RPMI8226 (cell line): Measurements from ENCODE around the gene DCLK3.

Experiments
- DNase-seq: peaks from one replicate; pipeline ENCODE4 v3.0.0-alpha.2; 2015

Gene DCLK3

DNA sequence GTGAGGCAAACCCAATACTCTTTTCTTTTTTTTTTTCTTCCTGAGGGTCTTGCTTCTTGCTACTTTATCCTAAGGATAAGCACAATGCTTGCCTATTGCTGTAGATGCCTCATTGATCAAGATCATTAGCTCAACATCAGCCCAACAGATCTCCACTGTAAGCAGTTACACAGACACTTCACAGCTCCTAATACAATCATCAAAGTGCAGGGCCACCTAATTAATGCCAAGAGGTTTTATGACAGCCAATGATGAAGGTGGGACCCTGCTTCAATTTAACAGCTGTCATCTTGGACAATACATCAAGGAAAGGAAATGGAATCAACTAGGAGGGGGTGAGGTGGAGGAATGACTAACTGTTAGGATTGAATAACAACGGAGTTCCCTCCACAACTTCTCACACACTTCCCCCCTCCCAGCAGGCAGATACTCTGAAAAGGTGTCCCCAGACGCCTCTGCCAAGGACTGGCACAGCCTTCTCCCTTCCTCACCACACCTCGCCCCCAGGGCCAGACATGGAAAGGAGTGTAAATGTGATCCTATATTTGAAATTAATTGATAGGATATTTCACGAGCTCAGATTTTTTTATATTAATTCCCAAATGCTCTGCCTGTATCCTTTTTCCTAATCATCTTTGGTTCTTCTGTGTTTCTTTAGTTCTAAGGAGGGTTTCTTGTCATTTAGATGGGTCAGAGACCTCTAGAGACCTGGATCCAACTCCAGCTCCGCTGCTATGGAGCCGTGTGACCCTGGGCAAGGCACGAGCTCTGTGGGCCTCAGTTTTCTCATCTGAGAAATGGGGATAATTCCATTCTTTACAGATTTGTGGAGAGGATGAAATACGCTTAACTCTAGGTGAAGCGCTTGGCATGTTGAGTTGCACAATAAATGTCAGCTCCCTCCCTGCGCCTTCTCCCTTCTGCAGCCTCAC is 1.2 kb downstream of the DCLK3 start:
- DNase-seq: no peak

GRCh38 chr3:36761779-36762178 is 2.6 kb downstream of the DCLK3 start:
- DNase-seq: no peak

- DNase-seq: no peak
These were observed 8.1 kb downstream of the DCLK3 start for GRCh38 chr3:36756269-36756668.

GRCh38 chr3:36751326-36751725 is 13.0 kb downstream of the DCLK3 start:
- DNase-seq: no peak

GRCh38 chr3:36750737-36751136 is 13.6 kb downstream of the DCLK3 start:
- no peak for DNase-seq

DNA sequence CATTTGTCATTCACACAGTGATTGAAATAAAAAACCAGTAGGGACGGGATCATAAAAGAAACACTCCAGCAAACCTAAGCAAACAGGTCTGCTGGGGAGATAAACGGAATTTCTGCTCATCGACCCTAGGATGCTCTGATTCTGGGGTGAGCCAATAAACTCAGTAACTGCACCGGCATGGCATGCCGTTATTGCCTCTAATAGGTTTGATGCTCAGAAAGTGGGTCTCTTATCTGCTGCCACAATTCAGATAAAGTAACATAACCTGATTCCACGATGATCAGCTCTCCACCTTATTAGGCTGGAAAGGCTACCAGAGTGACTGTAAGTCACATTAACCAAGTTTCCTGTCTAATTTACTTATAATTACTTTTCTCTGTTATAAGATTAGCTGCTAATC is 19.6 kb downstream of the DCLK3 start:
- no peak for DNase-seq

- no peak for DNase-seq
These were observed 20.5 kb downstream of the DCLK3 start for GRCh38 chr3:36743826-36744225.

- no peak for DNase-seq
These were observed 23.1 kb downstream of the DCLK3 start for GRCh38 chr3:36741285-36741684.

DNA sequence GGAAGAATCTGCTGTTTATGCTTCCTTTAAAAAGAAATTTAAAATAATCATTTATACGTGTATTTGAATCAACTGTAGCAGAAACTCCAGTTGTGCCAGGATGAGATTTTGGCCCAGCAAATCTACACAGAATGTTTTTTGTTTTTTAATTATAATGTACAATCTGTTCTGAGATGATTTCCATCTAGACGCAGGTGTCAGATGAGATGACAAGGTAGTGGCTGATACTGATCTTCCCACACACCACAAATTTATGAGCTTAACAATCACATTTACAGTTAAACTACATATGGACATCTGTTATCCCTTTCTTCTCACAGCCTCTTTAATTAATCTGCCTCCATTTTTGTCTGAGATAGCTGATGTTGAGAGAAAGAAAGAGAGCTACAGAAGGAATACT is 23.6 kb downstream of the DCLK3 start:
- no peak for DNase-seq

- DNase-seq: peak; percentile 15
These were observed 25.7 kb downstream of the DCLK3 start for GRCh38 chr3:36738702-36739101.

DNA sequence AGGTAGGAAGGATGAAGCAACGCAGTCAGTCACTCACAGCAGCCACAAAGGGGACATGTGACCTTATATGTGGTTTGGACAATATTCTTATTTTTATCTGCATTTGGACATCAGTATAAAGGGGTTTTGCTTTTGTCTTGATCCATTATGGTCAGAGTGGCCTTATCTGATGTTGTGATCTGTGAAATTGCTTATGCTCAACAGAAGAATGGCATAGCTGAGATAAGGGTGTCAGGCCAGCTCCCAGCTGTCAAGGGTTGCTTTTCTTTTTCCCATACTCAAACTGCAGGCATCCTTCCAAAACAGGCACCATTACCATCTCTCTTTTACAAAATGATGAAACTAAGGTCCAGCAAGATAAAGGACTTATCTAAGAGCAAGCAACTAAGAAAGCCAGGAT is 28.1 kb downstream of the DCLK3 start:
- DNase-seq: no peak

GRCh38 chr3:36734742-36735141 is 29.6 kb downstream of the DCLK3 start:
- DNase-seq: no peak

DNA sequence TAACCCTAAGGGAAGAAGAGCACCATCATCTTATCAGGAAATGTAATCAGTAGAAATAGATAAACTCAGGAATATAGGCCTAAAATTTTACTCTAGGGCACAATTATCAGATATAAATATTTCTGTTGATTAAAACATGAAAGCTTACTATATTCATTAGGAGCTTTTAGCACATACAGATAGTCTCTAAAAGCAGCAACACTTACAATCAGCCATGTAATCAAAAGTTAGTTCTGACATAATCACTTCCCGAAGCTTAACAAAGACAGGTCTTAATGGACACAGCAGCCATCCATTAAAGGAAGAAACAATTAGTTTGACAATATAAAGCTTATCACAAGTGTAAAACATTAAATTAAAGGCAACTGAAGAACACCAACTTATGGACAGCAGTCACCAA is 30.6 kb downstream of the DCLK3 start:
- DNase-seq: no peak

DNA sequence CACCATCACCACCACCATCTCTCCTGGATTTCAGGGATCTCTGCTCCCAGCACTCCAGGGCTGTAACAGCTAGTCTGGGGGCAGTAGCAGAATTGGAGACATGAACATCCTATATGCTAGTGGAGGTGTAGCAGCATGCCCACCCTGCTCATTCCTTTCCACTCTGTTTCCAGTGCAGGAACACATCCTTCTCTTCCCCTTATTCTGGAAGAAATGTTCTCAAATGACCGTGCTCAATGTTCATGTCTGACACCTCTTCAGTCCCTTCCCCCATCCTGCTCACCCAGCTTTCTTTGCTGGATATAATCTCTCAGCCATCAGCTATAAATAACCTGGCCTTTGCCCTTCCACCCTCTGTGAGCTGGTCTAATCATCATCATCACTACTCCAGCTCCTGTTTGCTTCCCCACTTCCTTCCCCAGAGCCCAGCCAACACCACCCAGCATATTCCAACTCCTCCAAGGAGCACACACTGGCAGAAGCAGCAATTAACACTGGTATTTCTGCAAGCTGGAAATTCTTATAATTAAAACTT is 31.1 kb downstream of the DCLK3 start:
- DNase-seq: no peak

DNA sequence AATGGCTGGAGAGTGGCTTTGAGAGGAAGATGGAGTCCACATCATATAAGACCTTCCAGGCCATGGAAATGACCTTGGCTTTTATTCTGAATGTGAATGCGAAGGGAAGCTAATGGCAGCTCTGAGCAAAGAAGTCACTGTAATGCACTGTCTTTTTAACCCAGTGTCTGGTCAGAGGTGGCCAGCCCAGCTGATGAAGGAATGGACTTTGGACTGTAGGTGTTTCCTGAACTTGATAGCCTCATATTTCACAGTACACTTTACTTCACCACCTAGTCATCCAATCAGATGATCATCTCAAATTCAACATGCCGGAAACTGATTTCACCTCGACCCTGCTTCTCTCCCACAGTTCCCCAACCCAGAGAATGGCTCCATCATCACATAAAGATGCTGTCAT is 33.4 kb downstream of the DCLK3 start:
- no peak for DNase-seq

GRCh38 chr3:36729204-36730056 is 34.9 kb downstream of the DCLK3 start:
- peak; percentile 28 for DNase-seq

GRCh38 chr3:36714343-36715086 is 49.8 kb downstream of the DCLK3 start:
- DNase-seq: no peak

- no peak for DNase-seq
These were observed 50.4 kb downstream of the DCLK3 start for GRCh38 chr3:36713904-36714303.

DNA sequence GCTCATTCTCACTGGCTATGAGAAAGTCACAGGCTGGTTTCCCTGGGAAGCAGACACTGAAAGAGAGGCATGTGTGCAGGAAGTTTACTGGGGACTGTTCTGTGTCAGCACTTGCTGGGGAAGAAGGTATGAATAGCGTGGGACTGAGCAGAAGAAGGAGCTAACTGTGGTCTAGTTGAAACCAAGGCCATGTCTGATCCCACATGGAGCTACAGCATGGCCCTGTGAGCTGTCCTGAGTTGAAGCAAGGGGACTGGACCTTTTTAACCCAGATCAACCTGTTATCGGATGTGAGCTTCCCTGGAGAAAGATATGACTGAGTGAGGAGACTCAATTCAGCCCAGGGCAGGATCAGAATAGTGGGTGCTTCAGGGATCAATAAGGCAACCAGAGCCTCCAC is 53.7 kb downstream of the DCLK3 start:
- DNase-seq: no peak

DNA sequence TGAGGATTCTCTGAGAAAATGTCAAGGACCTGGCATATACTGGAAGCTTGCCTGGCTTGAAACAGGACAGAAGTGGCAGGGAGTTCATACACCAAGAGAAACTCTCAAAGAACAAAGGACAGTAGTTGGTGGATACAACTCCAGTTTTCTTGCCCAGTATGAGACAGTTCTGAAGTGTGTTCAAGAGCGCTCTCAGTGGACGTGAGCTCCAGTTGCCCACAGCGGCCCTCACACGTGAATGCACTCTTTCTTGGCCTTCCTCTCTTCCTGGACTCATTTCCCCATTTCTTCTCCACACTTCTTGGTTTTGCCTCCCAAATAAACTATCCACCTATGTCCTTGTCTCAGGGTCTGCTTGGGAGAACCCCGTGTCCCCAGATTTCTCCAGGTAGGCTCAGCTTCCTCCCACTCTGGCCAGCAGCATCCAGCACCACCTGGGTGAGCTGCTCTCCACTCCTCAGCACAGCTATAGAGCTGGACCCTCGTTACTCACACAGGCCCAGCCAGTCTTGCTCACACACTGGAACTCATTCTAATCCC is 54.5 kb downstream of the DCLK3 start:
- DNase-seq: no peak

- DNase-seq: no peak
These were observed 55.1 kb downstream of the DCLK3 start for GRCh38 chr3:36709281-36709680.

DNA sequence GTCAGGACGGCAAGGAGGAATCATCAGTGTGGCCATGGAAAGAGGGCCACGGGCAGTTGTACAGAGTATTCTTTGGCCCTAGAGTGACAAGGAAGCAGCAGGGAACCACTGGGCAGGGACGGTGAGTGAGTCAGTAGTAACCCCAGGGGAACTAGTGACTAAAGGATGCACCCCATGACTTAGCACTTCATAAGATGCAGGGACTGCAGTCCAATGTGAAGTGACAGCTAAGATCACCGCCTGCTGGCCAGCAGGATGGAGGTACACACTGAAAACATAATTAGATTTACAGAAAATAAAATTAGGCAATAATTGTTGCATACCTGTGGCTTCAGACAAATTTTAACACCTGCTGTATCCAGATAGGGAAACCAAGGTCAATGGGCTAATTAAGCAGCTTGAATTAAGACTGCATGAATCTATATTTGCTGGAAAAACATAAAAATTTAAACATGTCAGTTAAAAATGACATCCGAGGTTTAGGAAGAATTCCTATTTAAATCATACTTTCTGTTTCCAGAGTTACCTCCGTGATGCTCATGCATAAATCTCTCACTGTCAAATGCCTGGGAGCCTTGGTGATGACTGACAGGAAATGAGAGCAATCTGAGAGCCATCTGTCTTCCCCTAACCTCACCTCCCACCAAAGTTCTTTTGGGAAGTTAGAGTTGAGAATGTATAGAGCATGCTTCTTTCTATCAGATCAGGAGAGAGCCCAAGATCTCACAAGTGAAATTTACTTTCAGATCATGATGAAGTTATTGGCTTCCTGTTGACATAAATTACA is 56.5 kb downstream of the DCLK3 start:
- DNase-seq: no peak
